ENCODE data around the gene LGALS1. TPM values are rescaled to one million over a fixed set of nuclear protein-coding genes. Genes with fewer than 3 reads are reported as not detected.

Gene LGALS1
- total RNA-seq, result 7,222 and 8,728 TPM in 2 replicates

GRCh38 chr22:37674951-37675929, at the start of gene LGALS1:
Gene LGALS1 (plus strand): TSS chr22:37675636. CDS start chr22:37675703, 67 bp downstream.

GRCh38 chr22:37639070-37639760, 36.2 kb upstream of the LGALS1 start, which contains the start of gene SH3BP1:
Gene SH3BP1 (plus strand): TSS chr22:37639669. CDS start chr22:37639788, 119 bp downstream.

GRCh38 chr22:37658133-37659065, 17.0 kb upstream of the LGALS1 start, which contains the start of gene PDXP:
Gene PDXP (plus strand): TSS chr22:37658723. CDS start chr22:37658783, 60 bp downstream.

GRCh38 chr22:37686002-37686982, 10.9 kb downstream of the LGALS1 start, which contains the start of gene NOL12:
Gene NOL12 (plus strand): TSS chr22:37686343. CDS start chr22:37686393, 50 bp downstream.

GRCh38 chr22:37696657-37697537, 21.5 kb downstream of the LGALS1 start, which contains the start of gene TRIOBP:
Gene TRIOBP (plus strand): TSS chr22:37697048. CDS start chr22:37701366, 4,318 bp downstream.

Other genes with a start within 250 kb of the LGALS1 start
- gene ELFN2, start 248.2 kb upstream of the LGALS1 start, total RNA-seq, result 1.3 TPM in 2 replicates
- 0.15 TPM in 1 of 2 replicates, not detected in the other for gene MFNG, start 189.3 kb upstream of the LGALS1 start, total RNA-seq
- gene CARD10, start 156.2 kb upstream of the LGALS1 start, total RNA-seq, result 6.4 and 8.9 TPM in 2 replicates
- 70.0 and 73.6 TPM in 2 replicates for gene CDC42EP1, start 115.2 kb upstream of the LGALS1 start, total RNA-seq
- not detected in 2 replicates for gene LGALS2, start 95.5 kb upstream of the LGALS1 start, total RNA-seq
- gene GGA1, start 66.8 kb upstream of the LGALS1 start, total RNA-seq, result 34.6 and 36.3 TPM in 2 replicates
- gene SH3BP1, start 36.0 kb upstream of the LGALS1 start, total RNA-seq, result 7.6 and 8.9 TPM in 2 replicates
- gene PDXP, start 16.9 kb upstream of the LGALS1 start, total RNA-seq, result 14.1 and 14.9 TPM in 2 replicates
- gene NOL12, start 10.7 kb downstream of the LGALS1 start, total RNA-seq, result 48.6 and 61.5 TPM in 2 replicates
- 85.7 and 87.7 TPM in 2 replicates for gene TRIOBP, start 21.4 kb downstream of the LGALS1 start, total RNA-seq
- 35.2 and 44.4 TPM in 2 replicates for gene GCAT, start 132.3 kb downstream of the LGALS1 start, total RNA-seq
- gene GALR3, start 147.7 kb downstream of the LGALS1 start, total RNA-seq, result not detected in 2 replicates
- 28.5 and 31.4 TPM in 2 replicates for gene ANKRD54, start 168.7 kb downstream of the LGALS1 start, total RNA-seq
- 337 and 409 TPM in 2 replicates for gene EIF3L, start 173.8 kb downstream of the LGALS1 start, total RNA-seq
- gene MICALL1, start 230.7 kb downstream of the LGALS1 start, total RNA-seq, result 23.3 and 26.2 TPM in 2 replicates